ENCODE data around the gene BLVRA. TPM values are rescaled to one million over a fixed set of nuclear protein-coding genes. Genes with fewer than 3 reads are reported as not detected.
"Not testable (repeated sequence)": the region's sequence is repeated elsewhere in the genome, so short reads cannot be mapped to it uniquely, and the experiment has no call there.

The BLVRA gene
- polyA plus RNA-seq (ENCODE audit: insufficient read length), result 52.7 TPM
- long read RNA-seq, donor 1, transcript BLVRA-201 (8 exons, 1,071 nt), result major isoform, 21 of 22 reads
- long read RNA-seq, donor 1, partial matches to known transcripts, result 0 of 22 reads
- long read RNA-seq, donor 1, other reads (novel, unspliced or antisense), result 0 of 22 reads
- long read RNA-seq, donor 2, transcript BLVRA-201 (8 exons, 1,071 nt), result major isoform, 19 of 21 reads
- long read RNA-seq, donor 2, partial matches to known transcripts, result 0 of 21 reads
- long read RNA-seq, donor 2, other reads (novel, unspliced or antisense), result 0 of 21 reads
- long read RNA-seq, donor 3, transcript BLVRA-201 (8 exons, 1,071 nt), result major isoform, 11 of 13 reads
- long read RNA-seq, donor 3, partial matches to known transcripts, result 0 of 13 reads
- long read RNA-seq, donor 3, other reads (novel, unspliced or antisense), result 0 of 13 reads
- long read RNA-seq, donor 4, partial matches to known transcripts, result 0 of 1 reads
- long read RNA-seq, donor 4, other reads (novel, unspliced or antisense), result 0 of 1 reads
- long read RNA-seq, donor 5, transcript BLVRA-201 (8 exons, 1,071 nt), result major isoform, 36 of 58 reads
- long read RNA-seq, donor 5, partial matches to known transcripts, result 11 of 58 reads
- long read RNA-seq, donor 5, other reads (novel, unspliced or antisense), result 10 of 58 reads
- long read RNA-seq, donor 6, transcript BLVRA-201 (8 exons, 1,071 nt), result major isoform, 22 of 33 reads
- long read RNA-seq, donor 6, partial matches to known transcripts, result 9 of 33 reads
- long read RNA-seq, donor 6, other reads (novel, unspliced or antisense), result 0 of 33 reads
- long read RNA-seq, donor 7, transcript BLVRA-201 (8 exons, 1,071 nt), result major isoform, 27 of 37 reads
- long read RNA-seq, donor 7, partial matches to known transcripts, result 6 of 37 reads
- long read RNA-seq, donor 7, other reads (novel, unspliced or antisense), result 0 of 37 reads
- long read RNA-seq, donor 8, transcript BLVRA-201 (8 exons, 1,071 nt), result major isoform, 10 of 10 reads
- long read RNA-seq, donor 8, partial matches to known transcripts, result 0 of 10 reads
- long read RNA-seq, donor 8, other reads (novel, unspliced or antisense), result 0 of 10 reads

- DNase-seq, result peak; percentile 61
Measured at GRCh38 chr7:43758029-43758821, at the start of gene BLVRA. BLVRA (plus strand) TSS chr7:43758680; CDS start chr7:43771159, 12,479 bp downstream.

GRCh38 chr7:43711503-43711902 lies 47.0 kb upstream of the BLVRA start:
- no peak for DNase-seq

- DNase-seq, result not testable (repeated sequence)
Measured at GRCh38 chr7:43715966-43716365, 42.5 kb upstream of the BLVRA start.

DNA sequence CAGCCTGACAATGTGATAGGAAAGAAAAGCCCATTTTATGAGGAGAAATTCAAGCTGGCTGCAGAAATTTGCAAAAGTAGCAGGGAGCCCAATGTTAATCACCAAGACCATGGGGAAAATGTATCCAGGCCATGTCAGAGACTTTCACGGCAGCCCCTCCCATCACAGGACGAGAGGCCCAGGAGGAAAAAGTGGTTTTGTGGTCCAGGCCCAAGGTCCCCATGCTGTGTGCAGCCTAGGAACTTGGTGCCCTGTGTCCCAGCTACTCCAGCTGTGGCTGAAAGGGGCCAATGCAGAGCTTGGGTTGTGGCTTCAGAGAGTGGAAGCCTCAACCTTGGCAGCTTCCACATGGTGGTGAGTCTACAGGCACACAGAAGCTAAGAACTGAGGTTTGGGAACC lies 41.9 kb upstream of the BLVRA start:
- no peak for DNase-seq

GRCh38 chr7:43721193-43721806 lies 37.2 kb upstream of the BLVRA start:
- peak; percentile 56 for DNase-seq

- DNase-seq, result no peak
Measured at GRCh38 chr7:43723007-43723341, 35.5 kb upstream of the BLVRA start.

GRCh38 chr7:43725251-43725650 lies 33.2 kb upstream of the BLVRA start:
- no peak for DNase-seq

- no peak for DNase-seq
Measured at GRCh38 chr7:43726466-43726865, 32.0 kb upstream of the BLVRA start.

GRCh38 chr7:43727003-43727402 lies 31.5 kb upstream of the BLVRA start:
- DNase-seq, result no peak

- DNase-seq, result no peak
Measured at GRCh38 chr7:43727494-43727893, 31.0 kb upstream of the BLVRA start.

- peak; percentile 88 for DNase-seq
Measured at GRCh38 chr7:43729214-43729923, 29.1 kb upstream of the BLVRA start, which contains the start of gene COA1. COA1 (minus strand) TSS chr7:43729523; CDS start chr7:43648614, 80,909 bp downstream.

DNA sequence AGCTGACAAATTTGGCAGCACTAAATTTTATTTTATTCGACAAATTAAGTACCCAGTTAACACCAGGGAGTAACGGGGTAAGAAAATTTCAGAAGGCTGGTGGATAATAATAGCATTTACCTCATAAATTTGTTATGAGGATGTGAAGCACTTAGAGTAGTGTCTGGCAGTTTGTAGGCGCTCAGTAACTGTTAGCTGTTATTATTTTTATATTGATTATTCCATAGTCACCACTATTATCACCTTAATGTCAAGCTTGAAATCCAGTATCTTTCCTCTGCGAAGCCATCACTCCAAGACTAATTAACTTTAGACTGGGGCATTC lies 28.6 kb upstream of the BLVRA start:
- no peak for DNase-seq

DNA sequence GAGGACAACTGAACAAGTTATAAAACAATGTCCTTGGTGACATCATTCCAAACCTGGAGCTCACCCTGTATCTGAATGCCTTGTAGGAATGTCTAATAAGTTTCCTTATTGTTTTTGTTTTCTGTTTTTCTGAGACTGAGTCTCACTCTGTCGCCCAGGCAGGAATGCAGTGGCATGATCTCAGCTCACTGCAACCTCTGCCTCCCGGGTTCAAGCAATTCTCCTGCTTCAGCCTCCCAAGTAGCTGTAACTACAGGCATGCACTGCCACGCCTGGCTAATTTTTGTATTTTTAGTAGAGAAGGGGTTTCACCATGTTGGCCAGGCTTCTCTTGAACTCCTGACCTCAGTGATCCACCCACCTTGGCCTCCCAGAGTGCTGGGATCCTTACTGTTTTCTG lies 27.0 kb upstream of the BLVRA start:
- not testable (repeated sequence) for DNase-seq

GRCh38 chr7:43734575-43735332 lies 23.7 kb upstream of the BLVRA start:
- DNase-seq, result not testable (repeated sequence)

DNA sequence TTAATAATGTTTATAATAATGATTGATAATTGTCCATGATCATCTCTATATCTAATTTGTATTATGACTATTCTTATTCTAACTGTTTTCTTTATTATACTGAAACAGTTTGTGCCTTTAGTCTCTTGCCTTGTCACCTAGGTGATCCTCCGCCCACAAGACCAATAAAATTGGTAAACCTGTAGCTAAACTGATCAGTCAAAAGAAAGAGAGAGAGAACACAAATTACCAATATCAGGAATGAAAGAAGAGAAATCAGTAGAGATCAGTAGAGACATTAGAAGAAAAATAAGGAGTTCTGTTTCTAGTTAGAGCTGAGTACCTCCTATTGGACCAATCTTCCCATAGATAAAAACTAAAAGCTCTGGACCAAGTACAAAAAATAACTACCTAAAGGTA lies 23.1 kb upstream of the BLVRA start:
- DNase-seq, result no peak

DNA sequence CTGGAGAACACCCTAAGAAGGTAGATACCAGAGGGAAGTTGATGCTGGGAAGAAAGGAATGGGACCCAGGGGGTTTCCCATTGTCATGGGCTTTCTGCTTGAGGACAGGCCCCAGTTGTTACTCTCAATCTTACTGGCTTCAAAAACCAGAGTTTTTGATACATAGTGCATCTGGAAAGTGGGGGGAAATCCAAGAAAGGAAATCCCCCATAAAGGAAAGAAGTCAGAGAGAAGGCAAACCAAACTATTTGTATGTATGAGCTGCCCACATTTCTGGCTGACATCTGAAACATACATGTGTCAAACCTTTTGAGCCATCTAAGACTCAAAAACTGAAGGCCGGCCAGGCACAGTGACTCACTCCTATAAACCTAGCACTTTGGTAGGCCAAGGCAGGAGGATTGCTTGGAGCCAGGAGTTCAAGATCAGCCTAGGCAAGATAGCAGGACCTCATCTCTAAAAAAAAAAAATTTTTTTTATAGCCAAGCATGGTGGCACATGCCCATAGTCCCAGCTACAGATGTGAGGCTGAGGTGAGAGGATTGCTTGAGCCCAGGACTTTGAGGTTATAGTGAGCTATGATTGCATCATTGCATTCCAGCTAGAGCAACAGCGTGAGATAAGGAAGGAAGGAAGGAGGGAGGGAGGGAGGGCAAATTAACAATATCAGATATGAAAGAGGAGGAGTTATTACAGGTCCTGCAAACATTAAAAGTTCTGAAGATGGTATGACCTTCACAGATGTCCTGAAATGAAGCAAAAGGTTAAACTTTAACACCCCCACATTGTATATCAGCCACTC lies 22.5 kb upstream of the BLVRA start:
- no peak for DNase-seq

DNA sequence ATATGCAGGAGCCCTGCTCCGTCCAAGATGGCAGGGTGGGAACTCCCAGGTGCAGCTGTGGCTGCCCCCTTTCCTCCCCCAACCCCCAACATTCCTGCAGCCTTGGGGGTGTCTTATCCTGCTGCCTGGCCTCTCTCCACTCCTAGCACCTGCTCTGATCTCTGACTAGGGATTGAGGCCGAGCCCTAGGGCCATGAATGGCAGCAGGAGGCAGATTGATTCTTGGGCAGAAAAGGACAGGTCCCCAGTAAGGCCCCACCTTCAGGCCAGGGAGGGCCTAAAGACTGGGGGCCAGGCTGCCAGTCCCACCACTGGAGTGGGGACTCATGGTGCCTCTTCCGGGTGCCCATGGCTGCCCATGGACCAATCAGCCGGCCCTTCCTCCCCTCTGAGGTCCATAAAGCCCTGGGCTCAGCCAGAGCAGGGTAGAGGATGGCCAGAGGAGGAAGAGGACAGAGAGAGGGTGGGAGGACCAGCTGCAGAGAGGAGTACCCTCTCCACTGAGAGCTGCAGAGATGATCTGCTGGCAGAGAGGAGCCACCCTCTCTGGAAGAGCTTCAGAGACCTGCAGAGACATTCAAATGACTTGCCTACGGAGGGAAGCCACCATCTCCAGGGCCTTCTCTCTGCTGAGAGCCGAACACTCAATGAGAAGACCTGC lies 20.9 kb upstream of the BLVRA start:
- DNase-seq, result no peak

- DNase-seq, result no peak
Measured at GRCh38 chr7:43742692-43743091, 15.8 kb upstream of the BLVRA start.
